Measurements from ENCODE around the gene SEPHS2. TPM values are rescaled to one million over a fixed set of nuclear protein-coding genes. Genes with fewer than 3 reads are reported as not detected.
"Not testable (repeated sequence)": the region's sequence is repeated elsewhere in the genome, so short reads cannot be mapped to it uniquely, and the experiment has no call there.

SEPHS2 gene
- total RNA-seq, 4 donors from 2014 or later = 16.8 to 26.2 (median 22.2) TPM

GRCh38 chr16:30473231-30474073 is 27.8 kb upstream of the SEPHS2 start:
- TF ChIP-seq POLR2A (IDR thresholded peaks at IDR 0.05) (no peak), POLR2AphosphoS5 (IDR thresholded peaks at IDR 0.05) (no peak), EP300 (IDR thresholded peaks at IDR 0.05) (no peak), CTCF (IDR thresholded peaks at IDR 0.05) (no peak)
- DNase-seq (ENCODE audit: low spot score in 2 of 2) = no peak
- 59% methylated on average over 18 of the region's 19 CpGs for WGBS
- H3K9me3 ChIP-seq = no peaks in the 10 kb centered on the region
- no peaks in the 10 kb centered on the region for H3K36me3 ChIP-seq
- peak overlapping the region; percentile 12 for H3K4me3 ChIP-seq
- H3K4me1 ChIP-seq = no peaks in the 10 kb centered on the region
- no peak overlapping the region for H3K27ac ChIP-seq
- H3K27me3 ChIP-seq = peaks cover 25% of the 10 kb centered on the region

GRCh38 chr16:30472328-30472942 is 26.8 kb upstream of the SEPHS2 start, which contains the start of gene ITGAL:
Gene ITGAL, plus strand, starts transcription at chr16:30472742. Its CDS starts 96 bp downstream, at chr16:30472838.
- Histone ChIP-seq H3K27ac (no peak within 1 kb of the TSS), H3K4me3 (peak within 1 kb of the TSS; percentile 12)
- DNase-seq (ENCODE audit: low spot score in 2 of 2) = no peak

GRCh38 chr16:30470632-30470995 is 24.9 kb upstream of the SEPHS2 start:
- Histone ChIP-seq H3K27ac (no peak overlapping the region), H3K9me3 (no peaks in the 10 kb centered on the region), H3K27me3 (peaks cover 21% of the 10 kb centered on the region), H3K36me3 (no peaks in the 10 kb centered on the region), H3K4me1 (no peaks in the 10 kb centered on the region), H3K4me3 (no peak overlapping the region)
- WGBS = 88% methylated on average over 8 of the region's 8 CpGs
- no peak for DNase-seq (ENCODE audit: low spot score in 2 of 2)
- TF ChIP-seq POLR2A (IDR thresholded peaks at IDR 0.05) = no peak
- no peak for TF ChIP-seq CTCF (IDR thresholded peaks at IDR 0.05)
- TF ChIP-seq EP300 (IDR thresholded peaks at IDR 0.05) = no peak
- TF ChIP-seq POLR2AphosphoS5 (IDR thresholded peaks at IDR 0.05) = no peak

More at GRCh38 chr16:30472328-30472942, 26.8 kb upstream of the SEPHS2 start, which contains the start of gene ITGAL:
- 60% methylated on average over 8 of the region's 8 CpGs for WGBS
- no peak for TF ChIP-seq POLR2AphosphoS5 (IDR thresholded peaks at IDR 0.05)
- no peak for TF ChIP-seq EP300 (IDR thresholded peaks at IDR 0.05)
- no peak for TF ChIP-seq CTCF (IDR thresholded peaks at IDR 0.05)
- peak in 1 of 2 donors; percentile 21 for TF ChIP-seq POLR2A (IDR thresholded peaks at IDR 0.05)
- Histone ChIP-seq H3K9me3 (no peaks in the 10 kb centered on the region), H3K4me1 (no peaks in the 10 kb centered on the region), H3K36me3 (no peaks in the 10 kb centered on the region), H3K27me3 (peaks cover 25% of the 10 kb centered on the region)

GRCh38 chr16:30470170-30470512 is 24.5 kb upstream of the SEPHS2 start:
- no peaks in the 10 kb centered on the region for H3K4me1 ChIP-seq
- no peaks in the 10 kb centered on the region for H3K36me3 ChIP-seq
- no peak for DNase-seq (ENCODE audit: low spot score in 2 of 2)
- H3K9me3 ChIP-seq = no peaks in the 10 kb centered on the region
- no peak overlapping the region for H3K27ac ChIP-seq
- H3K27me3 ChIP-seq = peaks cover 19% of the 10 kb centered on the region
- no peak overlapping the region for H3K4me3 ChIP-seq
- TF ChIP-seq POLR2AphosphoS5 (IDR thresholded peaks at IDR 0.05) (no peak), CTCF (IDR thresholded peaks at IDR 0.05) (no peak), POLR2A (IDR thresholded peaks at IDR 0.05) (no peak), EP300 (IDR thresholded peaks at IDR 0.05) (no peak)
- WGBS = 76% methylated on average over 3 of the region's 3 CpGs

- Histone ChIP-seq H3K27me3 (no peaks in the 10 kb centered on the region), H3K27ac (no peak overlapping the region), H3K36me3 (no peaks in the 10 kb centered on the region), H3K4me3 (no peak overlapping the region), H3K4me1 (no peaks in the 10 kb centered on the region), H3K9me3 (no peaks in the 10 kb centered on the region)
- WGBS = 82% methylated on average over 7 of the region's 7 CpGs
- TF ChIP-seq EP300 (IDR thresholded peaks at IDR 0.05) (no peak), POLR2A (IDR thresholded peaks at IDR 0.05) (no peak), CTCF (IDR thresholded peaks at IDR 0.05) (no peak)
- DNase-seq (ENCODE audit: low spot score in 2 of 2) = no peak
Measured at GRCh38 chr16:30464078-30464477, 18.4 kb upstream of the SEPHS2 start.

- not testable (repeated sequence) for H3K4me1 ChIP-seq; H3K27ac ChIP-seq; H3K9me3 ChIP-seq; DNase-seq (ENCODE audit: low spot score in 2 of 2); H3K4me3 ChIP-seq; H3K36me3 ChIP-seq; H3K27me3 ChIP-seq
- 81% methylated on average over 5 of the region's 5 CpGs for WGBS
Measured at GRCh38 chr16:30461426-30461825, 15.8 kb upstream of the SEPHS2 start.

Data from suprapubic skin (tissue), 4 donors.